Measurements from ENCODE around the gene IQCH.

GRCh38 chr15:67300266-67301025 is 45.9 kb downstream of the IQCH start:
- TF ChIP-seq, protein P1, sequence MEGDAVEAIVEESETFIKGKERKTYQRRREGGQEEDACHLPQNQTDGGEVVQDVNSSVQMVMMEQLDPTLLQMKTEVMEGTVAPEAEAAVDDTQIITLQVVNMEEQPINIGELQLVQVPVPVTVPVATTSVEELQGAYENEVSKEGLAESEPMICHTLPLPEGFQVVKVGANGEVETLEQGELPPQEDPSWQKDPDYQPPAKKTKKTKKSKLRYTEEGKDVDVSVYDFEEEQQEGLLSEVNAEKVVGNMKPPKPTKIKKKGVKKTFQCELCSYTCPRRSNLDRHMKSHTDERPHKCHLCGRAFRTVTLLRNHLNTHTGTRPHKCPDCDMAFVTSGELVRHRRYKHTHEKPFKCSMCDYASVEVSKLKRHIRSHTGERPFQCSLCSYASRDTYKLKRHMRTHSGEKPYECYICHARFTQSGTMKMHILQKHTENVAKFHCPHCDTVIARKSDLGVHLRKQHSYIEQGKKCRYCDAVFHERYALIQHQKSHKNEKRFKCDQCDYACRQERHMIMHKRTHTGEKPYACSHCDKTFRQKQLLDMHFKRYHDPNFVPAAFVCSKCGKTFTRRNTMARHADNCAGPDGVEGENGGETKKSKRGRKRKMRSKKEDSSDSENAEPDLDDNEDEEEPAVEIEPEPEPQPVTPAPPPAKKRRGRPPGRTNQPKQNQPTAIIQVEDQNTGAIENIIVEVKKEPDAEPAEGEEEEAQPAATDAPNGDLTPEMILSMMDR (optimal IDR thresholded peaks at IDR 0.05 in 1 of 3, IDR thresholded peaks at IDR 0.05 in 1 of 3, conservative IDR thresholded peaks at IDR 0.05 in 1 of 3; ENCODE audit: extremely low read depth in 1 of 3, insufficient read depth in 2 of 3, low read length in 3 of 3) = no peak
- no peak for TF ChIP-seq EZH2 (IDR thresholded peaks at IDR 0.05; ENCODE audit: low read length)
